Hepatocyte (in vitro differentiated cells): ENCODE measurements around the gene IDE. TPM values are rescaled to one million over a fixed set of nuclear protein-coding genes. Genes with fewer than 3 reads are reported as not detected.
"Not testable (repeated sequence)": the region's sequence is repeated elsewhere in the genome, so short reads cannot be mapped to it uniquely, and the experiment has no call there.

Source experiments
- DNase-seq: peaks from one replicate; pipeline ENCODE4 v3.0.0-alpha.2; 2016; ENCODE audit warnings: low spot score
- H2AFZ ChIP-seq: fragments of 200-600 bp; sonication (generic); 2 replicates; pipeline ENCODE4 v1.6.0; 2016; ENCODE audit warnings: antibody characterized with exemption, mild to moderate bottlenecking
- H3K27ac ChIP-seq: fragments of 200-600 bp; sonication (generic); 2 replicates; pipeline ENCODE4 v1.5.1; 2016; ENCODE audit warnings: mild to moderate bottlenecking
- H3K27me3 ChIP-seq: fragments of 200-600 bp; sonication (generic); 2 replicates; pipeline ENCODE4 v1.6.1; 2016
- H3K36me3 ChIP-seq: fragments of 200-600 bp; sonication (generic); replicated peaks from 2 replicates; pipeline ENCODE4 v1.5.1; 2016; ENCODE audit warnings: low read depth; ENCODE audit not compliant: insufficient read depth
- H3K4me1 ChIP-seq: fragments of 200-600 bp; sonication (generic); 2 replicates; pipeline ENCODE4 v1.5.1; 2016; ENCODE audit warnings: mild to moderate bottlenecking, moderate library complexity; ENCODE audit not compliant: insufficient read depth
- H3K4me2 ChIP-seq: fragments of 200-600 bp; sonication (generic); 2 replicates; pipeline ENCODE4 v1.6.0; 2016
- H3K4me3 ChIP-seq: fragments of 200-600 bp; sonication (generic); 2 replicates; pipeline ENCODE4 v1.5.1; 2016; ENCODE audit warnings: mild to moderate bottlenecking
- H3K79me2 ChIP-seq: fragments of 200-600 bp; sonication (generic); 2 replicates; pipeline ENCODE4 v1.6.0; 2017; ENCODE audit warnings: mild to moderate bottlenecking
- H3K9me2 ChIP-seq: fragments of 200-600 bp; sonication (generic); replicated peaks from 2 replicates; pipeline ENCODE4 v1.6.0; 2017; ENCODE audit warnings: mild to moderate bottlenecking; ENCODE audit not compliant: insufficient read depth
- H3K9me3 ChIP-seq: fragments of 200-600 bp; sonication (generic); 2 replicates; pipeline ENCODE4 v1.5.1; 2016; ENCODE audit warnings: low read depth, mild to moderate bottlenecking
- H4K20me1 ChIP-seq: fragments of 200-600 bp; sonication (generic); 2 replicates; pipeline ENCODE4 v1.6.0; 2016; ENCODE audit warnings: mild to moderate bottlenecking; ENCODE audit not compliant: insufficient read depth, poor library complexity, severe bottlenecking
- CTCF ChIP-seq: fragments of 200-600 bp; sonication (generic); IDR thresholded peaks from 2 replicates; pipeline ENCODE4 v1.5.1; 2016; ENCODE audit warnings: antibody characterized with exemption, mild to moderate bottlenecking; ENCODE audit not compliant: poor library complexity
- EZH2 ChIP-seq: fragments of 200-600 bp; sonication (generic); IDR thresholded peaks from 2 replicates; pipeline ENCODE4 v1.6.1; 2016; ENCODE audit warnings: antibody characterized with exemption, mild to moderate bottlenecking, borderline replicate concordance
- EZH2phosphoT487 ChIP-seq: fragments of 200-600 bp; sonication (generic); IDR thresholded peaks from one replicate; pipeline ENCODE4 v1.6.1; 2018; ENCODE audit warnings: antibody characterized with exemption, mild to moderate bottlenecking, low read depth, moderate library complexity; ENCODE audit not compliant: unreplicated experiment, severe bottlenecking
- WGBS: methylation state at CpG from one replicate; pipeline ENCODE4 v1.1.6; 2016; ENCODE audit warnings: low lambda C conversion rate; ENCODE audit errors: missing lambda C conversion rate; 5-methylcytosine and 5-hydroxymethylcytosine counted together
- polyA plus RNA-seq: library from polyadenylated mRNA; unstranded; fragments of >200 nt; fragmentation: Nextera tagmentation; extraction: Ambion mirVana; gene quantifications from 2 replicates; pipeline ENCODE4 v1.2.1, GENCODE V29; 2016
- total RNA-seq: library from RNA; depleted of rRNA; stranded (reverse); fragments of >200 nt; gene quantifications from 2 replicates; pipeline ENCODE4 v1.2.3, GENCODE V29; 2014

IDE gene
- total and polyA plus RNA-seq, 2 experiments from 2014 or later = 16.6 to 39.7 TPM

DNA sequence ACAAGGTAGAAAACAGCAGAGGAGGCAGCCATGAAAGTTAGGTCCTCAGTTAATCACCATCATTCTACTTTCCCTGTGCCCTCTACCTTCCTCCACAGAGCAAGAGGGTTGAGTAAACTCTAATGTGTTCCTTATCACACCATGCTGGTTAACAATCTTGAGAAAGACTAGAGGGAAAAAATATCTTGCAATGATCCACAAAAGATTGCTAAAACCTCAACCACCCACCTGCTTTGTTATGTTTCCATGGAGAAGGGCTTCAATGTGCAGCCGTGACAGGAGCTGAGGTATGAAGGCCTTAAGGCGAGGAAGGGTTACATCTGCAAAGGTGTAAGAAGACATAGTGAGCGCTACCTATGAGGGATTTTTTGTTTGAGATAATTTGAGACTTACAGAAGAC lies 103.9 kb downstream of the IDE start:
- H4K20me1 ChIP-seq = no peaks in the 10 kb centered on the region
- no peaks in the 10 kb centered on the region for H3K79me2 ChIP-seq
- no peaks in the 10 kb centered on the region for H3K36me3 ChIP-seq
- no peaks in the 10 kb centered on the region for H3K9me3 ChIP-seq
- H3K4me1 ChIP-seq = no peaks in the 10 kb centered on the region
- no peak for DNase-seq
- H3K4me2 ChIP-seq = no peak overlapping the region
- H2AFZ ChIP-seq = no peak overlapping the region
- H3K9me2 ChIP-seq = no peaks in the 10 kb centered on the region
- WGBS = 97% methylated on average over 3 of the region's 3 CpGs
- no peak for TF ChIP-seq EZH2phosphoT487
- no peak for TF ChIP-seq EZH2
- no peak for TF ChIP-seq CTCF
- H3K4me3 ChIP-seq = no peak overlapping the region
- no peaks in the 10 kb centered on the region for H3K27me3 ChIP-seq
- no peak overlapping the region for H3K27ac ChIP-seq

- no peaks in the 10 kb centered on the region for H3K27me3 ChIP-seq
- DNase-seq = no peak
- no peaks in the 10 kb centered on the region for H3K79me2 ChIP-seq
- no peak overlapping the region for H3K4me3 ChIP-seq
- no peak overlapping the region for H3K27ac ChIP-seq
- TF ChIP-seq EZH2 (no peak), CTCF (no peak), EZH2phosphoT487 (no peak)
- H3K4me2 ChIP-seq = no peak overlapping the region
- no peaks in the 10 kb centered on the region for H3K36me3 ChIP-seq
- H4K20me1 ChIP-seq = no peaks in the 10 kb centered on the region
- H3K9me3 ChIP-seq = no peaks in the 10 kb centered on the region
- no peaks in the 10 kb centered on the region for H3K4me1 ChIP-seq
- no peak overlapping the region for H2AFZ ChIP-seq
- no peaks in the 10 kb centered on the region for H3K9me2 ChIP-seq
- 84% methylated on average over 5 of the region's 5 CpGs for WGBS
Measured at GRCh38 chr10:92464364-92464763, 109.5 kb downstream of the IDE start.

DNA sequence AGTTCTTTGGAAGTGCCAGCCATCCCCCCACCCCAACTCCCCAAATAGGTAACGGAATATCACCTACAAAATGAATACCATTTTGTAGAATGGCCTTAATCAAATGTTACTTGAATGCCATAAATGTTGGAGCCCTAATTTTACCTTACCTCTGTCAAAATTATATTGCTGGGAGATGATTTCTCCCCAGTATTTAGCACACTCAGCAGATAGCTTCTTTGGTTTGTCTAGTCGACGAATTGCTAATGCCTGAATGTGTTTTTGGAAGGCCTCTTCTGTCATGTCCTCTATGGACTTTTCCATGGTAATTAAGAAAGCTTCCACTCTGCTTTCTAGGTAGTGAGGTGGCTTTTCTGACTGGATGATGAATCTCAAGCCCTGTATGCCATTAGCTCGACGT lies 110.3 kb downstream of the IDE start:
- no peaks in the 10 kb centered on the region for H3K4me1 ChIP-seq
- no peaks in the 10 kb centered on the region for H3K9me2 ChIP-seq
- no peaks in the 10 kb centered on the region for H3K27me3 ChIP-seq
- no peaks in the 10 kb centered on the region for H3K36me3 ChIP-seq
- no peaks in the 10 kb centered on the region for H3K9me3 ChIP-seq
- H3K4me3 ChIP-seq = no peak overlapping the region
- no peak overlapping the region for H3K27ac ChIP-seq
- no peak overlapping the region for H2AFZ ChIP-seq
- TF ChIP-seq EZH2phosphoT487 (no peak), CTCF (no peak), EZH2 (no peak)
- DNase-seq = no peak
- no peak overlapping the region for H3K4me2 ChIP-seq
- H3K79me2 ChIP-seq = no peaks in the 10 kb centered on the region
- WGBS = 97% methylated on average over 5 of the region's 5 CpGs
- no peaks in the 10 kb centered on the region for H4K20me1 ChIP-seq

DNA sequence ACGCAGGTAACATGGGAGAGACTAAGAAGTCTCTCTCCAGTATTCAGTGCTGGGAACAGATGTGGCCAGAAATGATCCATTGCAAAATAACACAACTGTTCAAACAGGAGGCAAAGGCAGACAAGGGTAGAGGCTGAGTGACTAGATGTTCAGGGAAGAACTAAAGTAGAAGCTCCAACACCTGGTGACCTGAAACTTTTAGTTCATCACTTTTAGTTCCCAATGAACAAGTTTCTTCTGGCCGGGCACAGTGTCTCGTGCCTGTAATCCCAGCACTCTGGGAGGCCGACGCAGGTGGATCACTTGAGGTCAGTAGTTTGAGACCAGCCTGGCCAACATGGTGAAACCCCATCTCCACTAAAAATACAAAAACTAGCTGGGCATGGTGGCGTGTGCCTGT lies 118.9 kb downstream of the IDE start:
- H3K79me2 ChIP-seq, H4K20me1 ChIP-seq, H3K9me2 ChIP-seq, H3K4me2 ChIP-seq, H3K9me3 ChIP-seq, H3K4me3 ChIP-seq, H3K27ac ChIP-seq, DNase-seq, H3K27me3 ChIP-seq, H3K36me3 ChIP-seq, H3K4me1 ChIP-seq, H2AFZ ChIP-seq: not testable (repeated sequence)
- 97% methylated on average over 6 of the region's 6 CpGs for WGBS
